Measurements from ENCODE around the gene CANX. TPM values are rescaled to one million over a fixed set of nuclear protein-coding genes. Genes with fewer than 3 reads are reported as not detected.
A peak's percentile ranks its signal among the peaks of the same experiment; 100 is the strongest.

The CANX gene
- total and polyA plus RNA-seq, 2 of the 13 experiments (the other 11 are each of a cell fraction or from before 2014, with no cell fraction given), result 477 to 680 TPM

DNA sequence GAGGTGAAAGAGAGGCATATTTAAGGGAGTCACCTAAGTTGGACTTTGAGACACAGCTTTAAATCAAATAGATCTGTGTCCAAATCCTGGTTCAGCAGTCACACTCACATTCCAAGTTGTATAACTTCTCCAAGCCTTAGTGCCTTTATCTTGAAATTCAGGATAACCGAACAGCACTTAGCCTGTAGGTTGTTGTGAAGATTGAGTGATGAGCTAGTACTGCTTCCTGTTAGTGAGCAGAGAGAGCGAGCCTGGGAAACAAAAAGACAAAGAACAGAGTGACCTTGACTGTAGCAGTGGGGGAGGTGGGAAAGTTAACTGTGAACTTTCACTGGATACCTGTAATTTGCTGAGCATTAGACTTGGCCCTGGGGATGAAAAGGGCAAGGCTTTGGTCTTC, 56.3 kb downstream of the CANX start:
- Histone ChIP-seq H3K79me2 (ENCODE audit: insufficient read depth, low read length) (peaks cover 82% of the 10 kb centered on the region), H3K9ac (ENCODE audit: insufficient read depth, low read depth, low read length) (peak overlapping the region; percentile 2), H3K27me3 (ENCODE audit: control insufficient read depth in 1 of 2, insufficient read depth in 2 of 2, low read length in 2 of 2) (no peaks in the 10 kb centered on the region), H4K20me1 (ENCODE audit: insufficient read depth, low read length) (peaks cover 14% of the 10 kb centered on the region), H3K4me3 (replicated peaks in 1 of 3; ENCODE audit: insufficient read depth in 1 of 3, low read depth in 2 of 3, low read length in 3 of 3) (peak overlapping the region in 2 of 3 experiments; percentile 13 to 20; a peak in 2 of 6 replicates), H3K9me3 (ENCODE audit: low read length) (no peaks in the 10 kb centered on the region), H2AFZ (ENCODE audit: low read length) (no peak overlapping the region), H3K4me2 (ENCODE audit: low read depth, low read length) (peak overlapping the region; percentile 68), H3K36me3 (replicated peaks in 1 of 2; ENCODE audit: control insufficient read depth in 1 of 2, insufficient read depth in 2 of 2, low read length in 2 of 2) (peaks cover 2 to 11% of the 10 kb centered on the region in 2 experiments; a peak in 2 of 5 replicates), H3K27ac (ENCODE audit: extremely low read length, insufficient read depth, low read length) (peak overlapping the region; percentile 72), H3K4me1 (ENCODE audit: insufficient read depth, low read length) (peaks cover 45% of the 10 kb centered on the region)
- CTCF ChIA-PET (ENCODE audit: low intra/inter-chr PET ratio, low total read pairs), result no interaction called here
- FAIRE-seq (peak; percentile 98), ATAC-seq (peak; percentile 93), DNase-seq (ENCODE audit: low spot score) (peak; percentile 84)
- BruUV-seq (replicated peaks), result no TSS peak
- intact Hi-C loops (cut with micrococcal nuclease; ENCODE audit: unreplicated experiment), result no loop called here
- 3% methylated on average over 2 of the region's 2 CpGs for whole genome bisulfite sequencing (ENCODE audit: low lambda C conversion rate)
- in situ Hi-C loops (cut with HindIII; ENCODE audit: extremely low pct_ligation_motif_present, low pct_unique_long_range_greater_than_20kb), result loop anchor here (25.0 kb wide), 1 partner anchor 332 kb away; no protein-coding TSS in a partner anchor
- POLR2A ChIA-PET, result interaction anchor here (1.4 to 2.3 kb wide), 4 partner anchors 8 to 131 kb away, joined by 3 to 21 read pairs (median 8); partner anchors contain the start of genes HNRNPH1, MAML1 and SQSTM1
- TF ChIP-seq TEAD3 (CRISPR knock-in tag; optimal IDR thresholded peaks at IDR 0.05; ENCODE audit: borderline replicate concordance), result peak; percentile 82
- peak; percentile 20; the same call in 1 of the 2 replicates for TF ChIP-seq ZFX (CRISPR knock-in tag; IDR thresholded peaks at IDR 0.05; ENCODE audit: low read depth)
- TF ChIP-seq ZNF160 (CRISPR knock-in tag; IDR thresholded peaks at IDR 0.05), result no peak
- TF ChIP-seq USF2 (IDR thresholded peaks at IDR 0.05; ENCODE audit: low read depth, low read length), result no peak
- no peak for TF ChIP-seq USF2 (CRISPR knock-in tag; IDR thresholded peaks at IDR 0.05; ENCODE audit: borderline replicate concordance)
- TF ChIP-seq, protein P1, sequence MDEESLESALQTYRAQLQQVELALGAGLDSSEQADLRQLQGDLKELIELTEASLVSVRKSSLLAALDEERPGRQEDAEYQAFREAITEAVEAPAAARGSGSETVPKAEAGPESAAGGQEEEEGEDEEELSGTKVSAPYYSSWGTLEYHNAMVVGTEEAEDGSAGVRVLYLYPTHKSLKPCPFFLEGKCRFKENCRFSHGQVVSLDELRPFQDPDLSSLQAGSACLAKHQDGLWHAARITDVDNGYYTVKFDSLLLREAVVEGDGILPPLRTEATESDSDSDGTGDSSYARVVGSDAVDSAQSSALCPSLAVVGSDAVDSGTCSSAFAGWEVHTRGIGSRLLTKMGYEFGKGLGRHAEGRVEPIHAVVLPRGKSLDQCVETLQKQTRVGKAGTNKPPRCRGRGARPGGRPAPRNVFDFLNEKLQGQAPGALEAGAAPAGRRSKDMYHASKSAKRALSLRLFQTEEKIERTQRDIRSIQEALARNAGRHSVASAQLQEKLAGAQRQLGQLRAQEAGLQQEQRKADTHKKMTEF (CRISPR knock-in tag; IDR thresholded peaks at IDR 0.05), result 0 out of 2 replicates have a peak, but pooled peaks have one; percentile 35
- peak; percentile 43; the same call in 1 of the 2 replicates for TF ChIP-seq NCOA2 (CRISPR knock-in tag; IDR thresholded peaks at IDR 0.05)
- TF ChIP-seq PPARG (CRISPR knock-in tag; conservative IDR thresholded peaks at IDR 0.05), result peak; percentile 70
- TF ChIP-seq ARNT2 (CRISPR knock-in tag; IDR thresholded peaks at IDR 0.05; ENCODE audit: low read depth), result 0 out of 2 replicates have a peak, but pooled peaks have one; percentile 19
- TF ChIP-seq FOXP1 (IDR thresholded peaks at IDR 0.05), result no peak
- 0 out of 2 replicates have a peak, but pooled peaks have one; percentile 19 for TF ChIP-seq FOXP1 (CRISPR knock-in tag; IDR thresholded peaks at IDR 0.05)
- TF ChIP-seq TBX2 (CRISPR knock-in tag; IDR thresholded peaks at IDR 0.05; ENCODE audit: borderline replicate concordance), result peak; percentile 79
- TF ChIP-seq CBX1 (IDR thresholded peaks at IDR 0.05; ENCODE audit: low read depth), result no peak
- 0 out of 2 replicates have a peak, but pooled peaks have one; percentile 16 for TF ChIP-seq SP5 (CRISPR knock-in tag; IDR thresholded peaks at IDR 0.05; ENCODE audit: borderline replicate concordance, low read depth)
- no peak for TF ChIP-seq TOE1 (CRISPR knock-in tag; IDR thresholded peaks at IDR 0.05)
- peak; percentile 24; the same call in 1 of the 2 replicates for TF ChIP-seq KMT2A (CRISPR knock-in tag; IDR thresholded peaks at IDR 0.05)
- TF ChIP-seq GABPA (IDR thresholded peaks at IDR 0.05; ENCODE audit: low read depth, low read length), result no peak
- TF ChIP-seq GABPA (CRISPR knock-in tag; IDR thresholded peaks at IDR 0.05; ENCODE audit: low read depth), result peak; percentile 51
- no peak for TF ChIP-seq ZNF713 (CRISPR knock-in tag; IDR thresholded peaks at IDR 0.05)
- TF ChIP-seq NCOR1 (IDR thresholded peaks at IDR 0.05; ENCODE audit: borderline replicate concordance, low read length), result peak; percentile 71
- TF ChIP-seq ZNF747 (CRISPR knock-in tag; IDR thresholded peaks at IDR 0.05; ENCODE audit: borderline replicate concordance), result no peak
- TF ChIP-seq ZNF652 (CRISPR knock-in tag; IDR thresholded peaks at IDR 0.05; ENCODE audit: borderline replicate concordance, low read depth), result peak; percentile 50; the same call in 1 of the 2 replicates
- TF ChIP-seq NRL (CRISPR knock-in tag; IDR thresholded peaks at IDR 0.05; ENCODE audit: borderline replicate concordance), result no peak
- TF ChIP-seq ZNF496 (CRISPR knock-in tag; IDR thresholded peaks at IDR 0.05; ENCODE audit: insufficient replicate concordance), result no peak
- TF ChIP-seq ZNF441 (CRISPR knock-in tag; IDR thresholded peaks at IDR 0.05; ENCODE audit: borderline replicate concordance), result peak; percentile 53; the same call in 1 of the 2 replicates

Data from HepG2 (cell line).